Measurements from ENCODE around the gene METTL22.
"Not testable (repeated sequence)": the region's sequence is repeated elsewhere in the genome, so short reads cannot be mapped to it uniquely, and the experiment has no call there.

Gene METTL22

DNA sequence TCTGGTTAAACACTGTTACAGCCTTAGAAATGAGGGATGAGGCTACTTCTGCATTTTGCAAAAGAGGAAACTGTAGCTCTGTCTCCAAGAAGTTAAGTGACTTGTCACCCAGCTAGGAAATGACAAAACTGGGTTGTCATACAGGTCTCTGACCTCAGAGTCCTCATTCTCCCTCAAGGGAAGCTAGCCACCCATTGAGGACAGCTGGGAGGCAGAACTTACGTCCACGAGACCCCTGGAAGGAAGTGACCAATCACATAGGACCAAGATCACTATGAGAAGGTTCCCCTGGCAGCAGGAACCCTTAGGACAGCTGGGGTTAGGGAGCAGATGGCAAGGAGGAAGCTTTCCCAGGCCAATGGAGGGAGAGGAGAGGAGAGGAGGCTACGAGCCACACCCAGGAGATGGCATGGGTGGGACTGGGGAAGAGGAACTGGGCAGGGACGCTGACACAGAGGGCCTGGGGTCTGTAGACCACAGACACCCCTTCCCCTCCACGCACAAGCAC is 11.2 kb downstream of the METTL22 start:
- DNase-seq: no peak

DNA sequence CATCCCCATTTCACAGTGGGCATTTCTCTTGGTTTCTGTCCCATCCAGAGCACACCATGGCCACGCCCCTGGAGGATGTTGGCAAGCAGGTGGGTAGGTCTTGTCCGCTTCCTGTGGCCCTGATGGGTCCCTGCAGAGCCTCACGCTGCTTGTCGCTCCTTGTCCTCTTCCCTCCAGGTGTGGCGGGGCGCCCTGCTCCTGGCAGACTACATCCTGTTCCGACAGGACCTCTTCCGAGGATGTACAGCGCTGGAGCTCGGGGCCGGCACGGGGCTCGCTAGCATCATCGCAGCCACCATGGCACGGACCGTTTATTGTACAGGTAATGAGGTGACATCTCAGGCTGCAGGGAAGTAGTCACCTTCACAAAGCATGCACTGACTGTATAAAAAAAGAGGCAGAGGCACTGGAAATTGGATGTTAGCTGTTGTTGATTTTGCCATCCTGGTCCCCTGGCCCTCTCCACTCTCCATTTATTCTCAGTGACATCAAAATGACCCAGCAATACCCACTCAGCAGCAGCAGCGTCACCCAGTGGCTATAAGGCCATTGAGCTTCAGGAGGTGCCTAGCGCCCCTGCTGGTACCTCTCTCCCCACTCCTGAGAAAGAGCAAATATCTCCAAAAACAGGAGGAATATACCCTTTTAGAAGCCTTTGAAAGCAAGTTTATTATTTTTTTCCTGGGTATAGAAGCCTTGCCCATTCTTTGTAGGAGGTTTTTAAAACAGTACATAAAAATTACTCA is 13.7 kb downstream of the METTL22 start:
- DNase-seq: no peak

- DNase-seq: no peak
Measured at GRCh38 chr16:8639694-8640093, 18.2 kb downstream of the METTL22 start.

- no peak for DNase-seq
Measured at GRCh38 chr16:8641671-8642070, 20.2 kb downstream of the METTL22 start.

GRCh38 chr16:8642146-8642545 is 20.6 kb downstream of the METTL22 start:
- no peak for DNase-seq

- no peak for DNase-seq
Measured at GRCh38 chr16:8644211-8645140, 23.0 kb downstream of the METTL22 start.

DNA sequence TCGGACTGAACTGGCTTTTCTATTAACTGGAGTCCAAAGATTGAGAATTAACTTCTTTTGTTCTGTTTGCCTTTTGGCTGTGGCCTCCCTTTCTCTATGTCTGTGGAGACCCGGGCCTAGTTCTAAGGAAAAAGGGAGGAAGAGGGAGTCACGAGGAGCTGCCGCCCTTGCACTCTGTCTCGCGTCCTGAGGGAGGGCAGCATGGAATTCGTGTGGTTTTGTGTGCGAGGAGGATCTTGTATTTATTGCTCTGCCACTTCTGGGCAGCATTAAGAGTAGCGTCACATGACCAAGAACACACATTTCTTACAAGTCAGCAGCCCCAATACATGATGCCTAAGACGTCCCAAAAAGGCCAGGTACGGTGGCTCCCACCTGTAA is 23.6 kb downstream of the METTL22 start:
- DNase-seq: no peak

GRCh38 chr16:8645831-8646230 is 24.3 kb downstream of the METTL22 start:
- no peak for DNase-seq

- no peak for DNase-seq
Measured at GRCh38 chr16:8646326-8647053, 25.0 kb downstream of the METTL22 start.

DNA sequence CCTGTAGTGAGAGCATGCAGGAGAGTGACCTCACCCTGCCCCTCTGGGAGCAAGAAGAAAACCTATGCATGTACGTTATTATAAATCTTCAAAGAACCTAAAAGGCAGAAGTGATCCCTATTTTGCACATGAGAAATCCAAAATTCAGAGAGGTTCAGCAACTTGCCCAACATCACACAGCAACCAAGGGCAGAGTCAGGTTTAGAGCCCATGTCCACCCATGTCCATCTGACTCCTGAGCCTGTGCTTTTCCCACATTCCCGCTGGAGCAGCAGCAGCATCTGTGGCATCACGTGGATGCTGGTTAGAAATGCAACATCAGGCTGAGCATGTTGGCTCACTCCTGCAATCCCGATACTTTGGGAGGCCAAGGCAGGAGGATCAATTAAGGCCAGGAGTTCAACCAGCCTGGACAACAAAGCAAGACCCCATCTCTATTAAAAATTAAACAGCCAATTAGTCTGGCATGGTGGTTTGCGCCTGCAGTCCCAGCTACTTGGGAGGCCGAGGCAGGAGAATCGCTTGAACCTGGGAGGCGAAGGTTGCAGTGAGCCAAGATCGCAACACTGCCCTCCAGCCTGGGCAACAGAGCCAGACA is 26.3 kb downstream of the METTL22 start:
- DNase-seq: no peak

DNA sequence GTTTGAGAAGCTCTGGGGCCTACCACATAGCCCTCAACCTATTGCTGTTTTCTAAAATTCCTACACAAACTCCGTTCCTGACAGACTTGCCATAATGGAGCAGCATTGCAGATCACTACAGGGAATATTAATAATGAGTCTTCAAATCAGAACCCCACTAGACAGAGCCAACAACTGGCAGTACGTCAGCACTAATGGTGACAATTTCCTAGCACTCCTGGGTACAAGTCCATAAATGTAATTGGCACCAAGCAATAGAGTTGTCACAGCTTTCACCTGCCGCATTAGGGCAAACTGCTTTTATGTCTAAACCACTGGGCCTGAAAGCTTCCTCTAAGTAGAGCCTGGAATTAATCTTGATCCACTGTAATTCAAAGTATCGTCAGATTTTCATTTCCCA is 27.4 kb downstream of the METTL22 start:
- DNase-seq: no peak

DNA sequence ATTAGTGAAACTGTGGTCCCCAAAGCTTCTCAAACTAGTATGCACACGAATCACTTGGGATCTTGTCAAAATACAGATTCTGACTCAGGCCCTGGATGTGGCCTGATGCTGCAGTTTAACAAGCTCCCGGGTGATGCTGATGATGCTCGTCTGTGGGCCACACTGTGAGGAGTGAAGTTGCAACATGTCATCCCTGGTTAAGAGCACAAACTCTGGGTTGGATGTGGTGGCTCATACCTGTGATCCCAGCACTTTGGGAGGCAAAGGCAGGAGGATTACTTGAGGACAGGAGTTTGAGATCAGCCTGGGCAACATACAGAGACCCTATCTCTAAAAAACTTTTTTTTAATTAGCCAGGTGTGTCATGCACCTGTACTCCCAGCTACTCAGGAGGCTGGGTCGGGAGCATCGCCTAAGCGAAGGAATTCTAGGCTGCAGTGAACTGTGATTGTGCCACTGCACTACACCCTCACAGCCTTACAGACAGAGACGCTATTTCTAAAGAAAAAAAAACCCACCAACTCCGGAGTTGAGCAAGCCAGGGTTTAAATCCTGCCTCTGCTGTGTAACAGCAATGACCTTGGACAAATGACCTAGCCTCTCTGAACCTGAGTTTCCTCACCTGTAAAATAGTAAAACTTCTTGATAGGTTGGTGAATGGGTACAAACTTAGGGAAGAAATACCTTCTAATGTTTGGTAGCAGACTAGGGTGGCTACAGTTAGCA is 28.5 kb downstream of the METTL22 start:
- no peak for DNase-seq

- DNase-seq: not testable (repeated sequence)
Measured at GRCh38 chr16:8651958-8652357, 30.5 kb downstream of the METTL22 start.

- DNase-seq: no peak
Measured at GRCh38 chr16:8655184-8655717, 33.8 kb downstream of the METTL22 start.

- no peak for DNase-seq
Measured at GRCh38 chr16:8656376-8656775, 34.9 kb downstream of the METTL22 start.

GRCh38 chr16:8660841-8661301 is 39.4 kb downstream of the METTL22 start:
- DNase-seq: no peak

GRCh38 chr16:8661703-8662102 is 40.2 kb downstream of the METTL22 start:
- DNase-seq: no peak

GRCh38 chr16:8663192-8664089 is 41.9 kb downstream of the METTL22 start:
- DNase-seq: no peak

DNA sequence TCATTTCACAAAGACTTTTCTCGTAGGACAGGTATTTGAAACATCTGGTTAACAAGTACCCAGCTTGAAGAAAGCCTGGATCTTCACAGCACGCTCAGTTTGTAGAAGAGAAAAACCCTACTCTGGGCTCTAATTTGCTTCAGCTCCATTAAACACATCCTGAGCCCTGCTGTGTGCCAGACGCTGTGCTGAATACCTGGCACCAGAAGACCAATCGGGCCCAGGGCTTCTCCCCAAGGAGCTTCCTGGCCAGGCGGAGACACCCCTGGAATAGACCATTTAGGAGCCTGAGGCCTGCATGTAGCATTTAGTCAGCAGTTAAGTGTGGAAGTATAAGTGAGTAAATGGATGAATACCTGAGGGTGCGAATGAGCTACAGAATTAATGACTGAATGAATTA is 44.0 kb downstream of the METTL22 start:
- DNase-seq: no peak

DNA sequence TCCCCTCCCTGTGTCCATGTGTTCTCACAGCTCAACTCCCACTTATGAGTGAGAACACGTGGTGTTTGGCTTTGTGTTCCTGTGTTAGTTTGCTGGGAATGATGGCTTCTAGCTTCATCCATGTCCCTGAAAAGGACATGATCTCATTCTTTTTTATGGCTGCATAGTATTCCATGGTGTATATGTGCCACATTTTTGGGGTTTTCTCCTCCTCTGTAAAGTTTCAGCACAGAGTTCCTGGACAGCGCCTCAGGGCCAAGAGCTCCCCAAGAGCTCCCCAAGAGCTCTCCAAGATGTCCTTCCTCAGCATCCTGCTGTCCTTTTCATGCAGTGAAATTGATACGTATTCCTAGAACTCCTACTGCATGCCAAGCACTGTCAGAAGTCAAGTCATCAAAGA is 46.0 kb downstream of the METTL22 start:
- no peak for DNase-seq

GRCh38 chr16:8668113-8668512 is 46.6 kb downstream of the METTL22 start:
- no peak for DNase-seq
